Measurements from ENCODE around the gene MICAL1. TPM values are rescaled to one million over a fixed set of nuclear protein-coding genes. Genes with fewer than 3 reads are reported as not detected.

Gene MICAL1
- total RNA-seq, 1 donor from 2014 or later, result 22.8 TPM

- peak; percentile 72 for DNase-seq
Observed at GRCh38 chr6:109428889-109429477, 26.6 kb downstream of the MICAL1 start.

DNA sequence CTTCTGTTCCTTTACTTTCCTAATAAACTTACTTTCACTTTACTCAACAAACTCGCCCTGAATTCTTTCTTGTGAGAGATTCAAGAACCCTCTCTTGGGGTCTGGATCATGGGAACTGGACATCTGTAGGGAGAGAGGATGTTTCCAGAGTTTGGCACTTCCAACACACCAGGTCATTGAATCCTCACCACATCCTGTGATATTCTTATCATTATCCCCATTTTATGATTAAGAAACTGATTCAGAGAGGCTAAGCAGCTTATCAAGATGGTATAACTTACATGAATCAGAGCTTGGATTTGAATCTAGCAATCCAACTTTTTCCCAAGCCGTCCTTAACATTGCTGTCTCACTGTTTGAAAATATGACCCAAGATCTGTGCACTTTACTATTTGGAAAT is 30.6 kb downstream of the MICAL1 start:
- no peak for DNase-seq

- no peak for DNase-seq
Observed at GRCh38 chr6:109421184-109421583, 34.4 kb downstream of the MICAL1 start.

GRCh38 chr6:109420751-109421150 is 34.8 kb downstream of the MICAL1 start:
- DNase-seq, result no peak

GRCh38 chr6:109417646-109418045 is 37.9 kb downstream of the MICAL1 start:
- DNase-seq, result no peak

DNA sequence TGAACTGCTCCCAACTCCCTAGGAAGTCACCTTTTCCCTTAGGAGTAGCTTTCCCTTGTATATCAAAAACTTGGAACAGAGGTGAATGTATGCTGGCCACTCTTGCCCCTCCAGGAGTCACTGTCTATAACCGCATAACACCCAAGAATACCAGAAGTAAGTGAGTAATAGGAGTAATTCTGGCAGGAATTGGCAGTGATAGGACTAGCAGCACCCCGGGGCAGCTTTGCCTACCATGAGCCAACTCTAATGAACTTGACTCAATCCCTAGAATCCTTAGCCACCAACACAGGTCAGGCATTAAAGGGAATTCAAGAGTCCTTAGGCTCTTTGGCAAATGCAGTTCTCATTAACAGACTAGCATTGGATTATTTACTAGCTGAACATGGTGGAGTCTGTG is 44.5 kb downstream of the MICAL1 start:
- no peak for DNase-seq

GRCh38 chr6:109406196-109406595 is 49.4 kb downstream of the MICAL1 start:
- no peak for DNase-seq

- DNase-seq, result peak; percentile 25
Observed at GRCh38 chr6:109397020-109397419, 58.6 kb downstream of the MICAL1 start.

- no peak for DNase-seq
Observed at GRCh38 chr6:109396046-109396718, 59.4 kb downstream of the MICAL1 start.

Other genes starting within 250 kb of the MICAL1 start
- 115 and 135 TPM in 2 replicates for gene CD164, start 73.3 kb downstream of the MICAL1 start, total RNA-seq
- gene PPIL6, start 15.1 kb downstream of the MICAL1 start, total RNA-seq, result 0.34 and 0.65 TPM in 2 replicates
- gene SMPD2, start 15.0 kb downstream of the MICAL1 start, total RNA-seq, result 9.9 and 12.6 TPM in 2 replicates
- 6.9 and 7.5 TPM in 2 replicates for gene ZBTB24, start 27.4 kb upstream of the MICAL1 start, total RNA-seq
- gene AK9, start 235.4 kb upstream of the MICAL1 start, total RNA-seq, result 2.9 and 13.1 TPM in 2 replicates
- gene FIG4, start 235.5 kb upstream of the MICAL1 start, total RNA-seq, result 11.6 and 13.6 TPM in 2 replicates

Data from dermis blood vessel endothelial cell (primary cell).